GM12801 (cell line): Measurements from ENCODE around the gene SPTBN2.

Experiments
- CTCF ChIP-seq: IDR thresholded peaks from one replicate; pipeline ENCODE4 v1.5.1; 2011; ENCODE audit warnings: control low read depth; ENCODE audit not compliant: insufficient read length; ENCODE audit errors: extremely low read depth

The SPTBN2 gene

GRCh38 chr11:66691311-66691980 lies 37.6 kb downstream of the SPTBN2 start:
- no peak for TF ChIP-seq CTCF

GRCh38 chr11:66689661-66690590 lies 39.1 kb downstream of the SPTBN2 start:
- TF ChIP-seq CTCF = no peak

- TF ChIP-seq CTCF = no peak
Measured at GRCh38 chr11:66688561-66689534, 40.2 kb downstream of the SPTBN2 start.

GRCh38 chr11:66687831-66688281 lies 41.2 kb downstream of the SPTBN2 start:
- no peak for TF ChIP-seq CTCF

GRCh38 chr11:66686801-66687750 lies 41.9 kb downstream of the SPTBN2 start:
- TF ChIP-seq CTCF = no peak

GRCh38 chr11:66686100-66686785 lies 42.8 kb downstream of the SPTBN2 start:
- TF ChIP-seq CTCF = no peak
